ENCODE data around the gene CCDC182. TPM values are rescaled to one million over a fixed set of nuclear protein-coding genes. Genes with fewer than 3 reads are reported as not detected.

Gene CCDC182
- total and polyA plus RNA-seq, 9 of the 15 experiments (the other 6 are each of a cell fraction or from before 2014, with no cell fraction given) = not detected

GRCh38 chr17:57750109-57750871 is 5.2 kb upstream of the CCDC182 start:
- no peak overlapping the region for H3K4me3 ChIP-seq
- no peaks in the 10 kb centered on the region for H3K36me3 ChIP-seq (ENCODE audit: control insufficient read depth, insufficient read depth, low read length)
- no TSS peak for BruUV-seq (replicated peaks)
- ATAC-seq (no peak), DNase-seq (ENCODE audit: extremely low read depth in 1 of 4, low spot score in 3 of 4) (no peak), FAIRE-seq (no peak)
- no peak overlapping the region for H3K27ac ChIP-seq (ENCODE audit: extremely low read depth, low read depth, low read length)
- TF ChIP-seq ZKSCAN3 (CRISPR knock-in tag; IDR thresholded peaks at IDR 0.05) (no peak), ZBTB26 (CRISPR knock-in tag; IDR thresholded peaks at IDR 0.05) (no peak), MNT (conservative IDR thresholded peaks at IDR 0.05) (no peak), RNF2 (IDR thresholded peaks at IDR 0.05) (no peak), KLF13 (tag; IDR thresholded peaks at IDR 0.05; ENCODE audit: borderline replicate concordance, low read depth) (no peak), SAP30 (IDR thresholded peaks at IDR 0.05; ENCODE audit: borderline replicate concordance, insufficient read depth, low read depth, low read length, poor library complexity, severe bottlenecking) (no peak), CEBPB (tag; IDR thresholded peaks at IDR 0.05) (no peak), NELFE (IDR thresholded peaks at IDR 0.05; ENCODE audit: insufficient read depth, insufficient read length) (no peak), YY1 (IDR thresholded peaks at IDR 0.05; ENCODE audit: borderline replicate concordance in 1 of 3, control insufficient read depth in 1 of 3, extremely low read depth in 1 of 3, insufficient read depth in 3 of 3, insufficient read length in 1 of 3, insufficient replicate concordance in 2 of 3, low read depth in 1 of 3, low read length in 2 of 3) (no peak)
- TF ChIP-seq, protein P1, sequence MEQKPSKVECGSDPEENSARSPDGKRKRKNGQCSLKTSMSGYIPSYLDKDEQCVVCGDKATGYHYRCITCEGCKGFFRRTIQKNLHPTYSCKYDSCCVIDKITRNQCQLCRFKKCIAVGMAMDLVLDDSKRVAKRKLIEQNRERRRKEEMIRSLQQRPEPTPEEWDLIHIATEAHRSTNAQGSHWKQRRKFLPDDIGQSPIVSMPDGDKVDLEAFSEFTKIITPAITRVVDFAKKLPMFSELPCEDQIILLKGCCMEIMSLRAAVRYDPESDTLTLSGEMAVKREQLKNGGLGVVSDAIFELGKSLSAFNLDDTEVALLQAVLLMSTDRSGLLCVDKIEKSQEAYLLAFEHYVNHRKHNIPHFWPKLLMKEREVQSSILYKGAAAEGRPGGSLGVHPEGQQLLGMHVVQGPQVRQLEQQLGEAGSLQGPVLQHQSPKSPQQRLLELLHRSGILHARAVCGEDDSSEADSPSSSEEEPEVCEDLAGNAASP (IDR thresholded peaks at IDR 0.05) = no peak
- H3K9me1 ChIP-seq (ENCODE audit: control insufficient read depth, insufficient read depth, low read length) = no peaks in the 10 kb centered on the region
- peaks cover 5% of the 10 kb centered on the region; the same call in 1 of the 2 replicates for H4K20me1 ChIP-seq (replicated peaks; ENCODE audit: control insufficient read depth, insufficient read depth, low read length)
- peaks cover 23 to 39% of the 10 kb centered on the region in 2 experiments; a peak in 4 of 5 replicates for H3K27me3 ChIP-seq (ENCODE audit: control insufficient read depth in 2 of 2, insufficient read depth in 2 of 2, low read length in 2 of 2)
- intact Hi-C loops (cut with micrococcal nuclease) = no loop called here
- H2AFZ ChIP-seq (ENCODE audit: low read depth, low read length) = no peak overlapping the region
- WGBS (ENCODE audit: insufficient coverage, low coverage, missing lambda C conversion rate) = 3% methylated on average over 21 of the region's 23 CpGs
- H3K4me2 ChIP-seq (ENCODE audit: insufficient read depth, low read length) = no peak overlapping the region
- no peaks in the 10 kb centered on the region for H3K79me2 ChIP-seq (ENCODE audit: control insufficient read depth, insufficient read depth, low read length)
- CTCF ChIA-PET (ENCODE audit: low intra/inter-chr PET ratio) = interaction anchor here (0.6 kb wide), 1 partner anchor 306 kb away, joined by 3 read pairs; no protein-coding TSS in a partner anchor
- no peaks in the 10 kb centered on the region for H3K4me1 ChIP-seq (replicated peaks in 1 of 2; ENCODE audit: control insufficient read depth in 2 of 2, insufficient read depth in 2 of 2, low read length in 2 of 2)
- in situ Hi-C loops (cut with MboI) = no loop called here
- H3K9ac ChIP-seq (ENCODE audit: insufficient read depth in 1 of 2, low read depth in 2 of 2, low read length in 2 of 2) = no peak overlapping the region
- POLR2A ChIA-PET = interaction anchor here (0.6 to 1.3 kb wide), 3 partner anchors 12 to 623 kb away, joined by 3 to 4 read pairs (median 3); no protein-coding TSS in a partner anchor
- H3K9me3 ChIP-seq (replicated peaks; ENCODE audit: control insufficient read depth, insufficient read depth, low read depth, low read length) = no peaks in the 10 kb centered on the region
